Glomerular visceral epithelial cell (primary cell): Measurements from ENCODE around the gene DNAH3.
"Not testable (repeated sequence)": the region's sequence is repeated elsewhere in the genome, so short reads cannot be mapped to it uniquely, and the experiment has no call there.

ENCODE experiments used
- DNase-seq: peaks from one replicate; pipeline ENCODE4 v3.0.0-alpha.2; 2016; ENCODE audit errors: extremely low spot score

DNAH3 gene

DNA sequence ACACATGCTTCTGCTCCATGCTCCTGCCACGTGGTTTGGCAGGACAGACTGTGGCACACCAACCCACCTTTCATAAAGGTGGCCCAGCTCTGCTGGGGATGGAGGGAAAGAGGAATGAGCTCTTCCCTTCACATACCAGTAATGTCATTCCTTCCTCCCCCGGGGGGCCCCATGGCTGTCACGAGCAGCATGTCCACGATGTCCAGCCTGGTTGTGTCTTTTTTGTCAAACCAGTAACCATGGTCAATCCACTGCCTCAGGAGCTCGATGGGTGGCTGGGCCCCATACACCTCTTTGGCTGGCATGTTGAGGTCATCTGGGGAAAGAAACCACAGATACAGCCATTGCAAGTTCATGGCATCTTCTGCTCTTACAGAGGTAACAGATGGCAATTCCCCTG, 153.5 kb downstream of the DNAH3 start:
- no peak for DNase-seq

DNA sequence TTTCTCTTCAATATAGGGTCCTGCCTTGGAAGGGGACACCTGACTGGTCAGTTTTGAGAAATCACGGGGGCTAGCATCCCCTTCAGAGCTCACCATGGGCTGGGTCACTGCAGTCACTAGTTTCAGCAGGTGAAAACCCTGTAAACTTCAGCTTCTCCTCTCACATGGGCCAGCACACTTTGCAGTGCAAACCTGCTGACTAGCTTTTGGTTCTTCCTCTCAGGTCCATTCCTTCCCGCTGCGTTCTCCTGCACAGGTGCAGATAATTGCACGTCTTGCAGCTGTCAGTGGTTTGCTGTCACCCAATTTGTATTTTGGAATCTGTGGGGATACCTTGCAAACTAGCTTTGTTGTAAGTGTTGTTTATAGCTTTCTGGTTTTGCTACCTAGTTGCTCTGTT, 154.9 kb downstream of the DNAH3 start:
- no peak for DNase-seq

DNA sequence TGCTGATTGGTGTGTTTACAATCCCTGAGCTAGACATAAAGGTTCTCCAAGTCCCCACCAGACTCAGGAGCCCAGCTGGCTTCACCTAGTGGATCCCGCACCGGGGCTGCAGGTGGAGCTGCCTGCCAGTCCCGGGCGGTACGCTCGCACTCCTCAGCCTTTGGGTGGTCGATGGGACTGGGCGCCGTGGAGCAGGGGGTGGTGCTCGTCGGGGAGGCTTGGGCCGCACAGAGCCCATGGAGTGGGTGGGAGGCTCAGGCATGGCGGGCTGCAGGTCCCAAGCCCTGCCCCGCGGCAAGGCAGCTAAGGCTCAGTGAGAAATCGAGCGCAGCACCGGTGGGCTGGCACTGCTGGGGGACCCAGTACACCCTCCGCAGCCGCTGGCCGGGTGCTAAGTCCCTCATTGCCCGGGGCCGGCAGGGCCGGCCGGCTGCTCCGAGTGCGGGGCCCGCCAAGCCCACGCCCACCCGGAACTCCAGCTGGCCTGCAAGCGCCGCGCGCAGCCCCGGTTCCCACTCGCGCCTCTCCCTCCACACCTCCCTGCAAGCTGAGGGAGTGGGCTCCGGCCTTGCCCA, 161.1 kb downstream of the DNAH3 start:
- DNase-seq, result not testable (repeated sequence)

DNA sequence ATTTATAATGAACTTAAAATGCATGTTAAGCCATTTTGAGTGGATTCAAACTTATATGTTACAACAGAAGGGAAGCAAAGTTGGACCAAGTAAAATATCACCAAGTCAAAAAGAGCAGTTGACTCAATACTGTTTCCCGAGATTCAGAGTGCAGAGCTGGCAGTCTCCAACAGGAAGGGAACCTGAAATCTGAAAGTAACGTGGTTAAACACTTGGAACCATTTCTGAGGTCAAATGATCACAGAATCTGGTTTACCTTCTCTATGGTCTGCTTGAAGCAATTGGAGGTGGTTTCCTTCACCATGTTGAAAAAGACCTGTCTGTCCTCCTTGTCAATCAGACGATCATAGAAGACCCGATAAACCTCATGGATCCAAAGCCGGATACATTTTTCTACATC, 163.6 kb downstream of the DNAH3 start:
- no peak for DNase-seq

DNA sequence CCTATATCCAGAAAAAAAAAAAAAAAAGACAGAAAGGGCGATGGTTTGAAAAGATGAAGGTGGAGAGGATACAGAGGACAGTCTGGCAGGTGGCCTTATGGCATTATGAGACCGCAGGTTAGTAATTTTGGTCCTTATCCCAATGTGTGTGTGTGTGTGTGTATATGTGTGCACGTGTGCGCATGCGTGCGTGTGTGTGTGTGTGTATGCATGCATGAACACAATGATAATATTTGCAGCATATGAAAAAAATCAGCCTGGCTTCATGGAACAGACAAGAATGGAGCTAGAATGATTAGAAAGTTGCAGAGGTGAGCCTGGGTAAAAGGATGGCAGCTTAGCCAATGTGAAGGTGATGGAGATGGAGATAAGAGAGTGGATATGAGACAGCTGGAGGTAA, 166.6 kb downstream of the DNAH3 start:
- DNase-seq, result no peak

DNA sequence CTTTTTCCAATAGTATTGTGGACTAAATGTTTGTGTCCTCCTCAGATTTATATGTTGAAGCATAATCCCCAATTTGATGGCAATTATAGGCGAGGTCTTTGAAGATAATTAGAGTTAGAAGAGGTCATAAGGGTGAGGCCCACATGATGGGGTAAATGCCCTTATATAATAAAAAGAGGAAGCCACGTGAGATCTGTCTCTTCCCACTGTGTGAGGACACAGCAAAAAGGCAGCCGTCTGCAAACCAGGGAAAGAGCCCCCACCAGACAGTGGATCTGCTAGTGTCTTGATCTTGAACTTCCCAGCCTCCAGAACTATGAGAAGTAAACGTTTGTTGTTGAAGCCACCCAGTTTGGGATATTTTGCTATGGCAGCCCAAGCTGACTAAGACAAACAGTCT, 174.1 kb downstream of the DNAH3 start:
- DNase-seq, result no peak

DNA sequence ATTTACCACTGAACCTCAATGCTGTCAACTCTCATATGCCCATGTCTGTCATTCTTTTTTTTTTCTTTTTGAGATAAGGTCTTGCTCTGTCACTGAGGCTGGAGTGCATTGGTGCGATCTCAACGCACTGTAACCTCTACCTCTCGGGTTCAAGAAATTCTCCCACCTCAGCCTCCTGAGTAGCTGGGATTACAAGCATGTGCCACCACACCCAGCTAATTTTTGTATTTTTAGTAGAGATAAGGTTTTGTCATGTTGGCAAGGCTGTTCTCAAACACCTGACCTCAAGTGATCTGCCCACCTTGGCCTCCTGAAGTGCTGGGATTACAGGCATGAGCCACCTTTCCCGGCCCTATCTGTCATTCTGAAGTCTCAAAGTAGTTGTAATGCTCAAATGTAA, 177.4 kb downstream of the DNAH3 start:
- DNase-seq, result not testable (repeated sequence)

DNA sequence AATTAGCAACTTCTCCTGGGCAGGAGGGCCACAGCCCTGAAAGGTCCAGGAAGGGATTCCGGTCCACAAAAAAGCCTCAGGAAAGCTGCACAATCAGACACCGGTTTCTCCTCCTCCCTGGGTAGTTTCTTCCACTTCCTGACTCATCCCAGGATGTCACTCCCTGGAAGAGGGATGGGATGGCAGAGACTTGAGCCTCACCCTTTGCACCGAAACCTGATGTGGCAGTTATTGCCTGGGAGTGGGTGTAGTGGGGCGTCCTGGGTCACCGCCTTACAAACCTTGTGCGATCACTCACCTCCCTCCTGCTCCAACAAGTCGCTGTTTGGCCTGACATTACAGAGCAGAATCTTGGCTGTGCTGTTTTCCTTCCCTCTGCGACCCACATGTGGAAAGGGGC, 179.2 kb downstream of the DNAH3 start:
- DNase-seq, result no peak

DNA sequence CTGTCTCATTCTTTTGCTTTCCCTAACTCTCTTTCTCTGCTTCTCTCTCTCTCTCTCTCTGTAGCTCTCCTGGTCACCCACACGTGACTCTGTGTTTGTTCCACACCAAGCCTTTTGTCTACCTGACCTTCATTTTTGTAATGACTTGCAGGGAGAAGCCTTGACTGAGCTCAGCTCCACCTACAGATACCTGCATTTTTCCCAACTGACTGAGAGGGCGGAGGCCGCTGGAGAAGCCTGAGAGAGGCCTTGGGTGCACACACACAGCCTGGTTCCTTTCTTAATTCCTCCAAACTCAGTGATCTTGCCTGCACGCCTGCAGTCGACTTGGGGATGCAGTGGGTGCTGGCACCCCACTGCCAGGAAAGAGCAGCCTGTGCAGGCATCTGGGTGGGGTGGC, 181.3 kb downstream of the DNAH3 start:
- DNase-seq, result no peak

DNA sequence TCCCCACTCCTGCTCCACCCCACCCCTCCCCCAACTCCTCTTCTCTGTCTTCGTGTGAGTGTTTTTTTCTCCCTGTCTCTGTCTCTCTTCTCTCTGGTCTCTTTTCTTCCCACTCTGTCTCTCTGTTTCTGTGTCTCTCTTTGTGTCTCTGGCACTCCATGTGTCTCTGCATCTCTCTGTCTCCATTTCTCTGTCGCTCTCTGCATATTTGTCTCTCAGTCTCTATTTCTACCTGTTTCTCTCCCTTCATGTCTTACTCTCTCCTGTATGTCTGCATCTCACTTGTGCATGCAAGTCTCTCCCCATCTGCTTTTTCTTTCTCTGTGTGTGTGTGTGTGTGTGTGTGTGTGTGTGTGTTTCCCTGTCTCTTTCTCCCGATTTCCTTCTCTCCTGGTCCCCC, 181.9 kb downstream of the DNAH3 start:
- DNase-seq, result no peak

DNA sequence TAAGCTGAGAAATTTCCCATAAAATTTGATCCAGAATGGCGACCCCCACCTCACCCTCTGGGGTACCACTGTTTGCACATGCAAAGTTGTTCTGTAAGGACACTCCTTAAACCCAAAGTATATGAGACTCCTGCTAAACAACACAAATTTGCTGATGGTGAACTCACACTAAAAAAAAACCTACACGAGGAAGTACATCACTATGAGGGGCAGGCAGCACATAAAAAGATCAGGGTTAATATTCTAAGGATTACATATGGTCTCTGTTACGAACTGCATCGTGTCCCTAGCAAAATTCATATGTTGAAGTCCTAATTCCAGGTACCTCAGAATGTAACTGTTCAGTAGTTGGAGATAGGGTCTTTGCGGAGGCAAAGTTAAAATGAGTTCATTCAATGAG, 189.7 kb downstream of the DNAH3 start:
- no peak for DNase-seq

DNA sequence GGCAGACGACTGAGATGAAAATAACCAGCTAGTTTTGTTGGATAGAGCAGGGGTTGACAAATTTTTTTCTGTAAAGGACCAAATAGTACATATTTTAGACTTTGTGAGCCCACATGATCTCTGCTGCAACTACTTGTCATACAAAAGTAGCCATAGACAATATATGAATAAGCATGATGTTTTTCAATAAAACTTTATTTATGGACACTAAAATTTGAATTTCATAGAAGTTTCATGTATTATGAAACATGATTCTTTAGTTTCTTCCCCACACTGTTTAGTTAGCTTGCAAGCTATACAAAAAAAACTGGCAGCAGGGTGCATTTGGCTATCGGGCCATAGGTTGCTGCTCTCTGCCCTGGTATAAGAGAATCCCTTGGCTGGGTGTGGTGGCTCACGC, 193.5 kb downstream of the DNAH3 start:
- DNase-seq, result no peak

DNA sequence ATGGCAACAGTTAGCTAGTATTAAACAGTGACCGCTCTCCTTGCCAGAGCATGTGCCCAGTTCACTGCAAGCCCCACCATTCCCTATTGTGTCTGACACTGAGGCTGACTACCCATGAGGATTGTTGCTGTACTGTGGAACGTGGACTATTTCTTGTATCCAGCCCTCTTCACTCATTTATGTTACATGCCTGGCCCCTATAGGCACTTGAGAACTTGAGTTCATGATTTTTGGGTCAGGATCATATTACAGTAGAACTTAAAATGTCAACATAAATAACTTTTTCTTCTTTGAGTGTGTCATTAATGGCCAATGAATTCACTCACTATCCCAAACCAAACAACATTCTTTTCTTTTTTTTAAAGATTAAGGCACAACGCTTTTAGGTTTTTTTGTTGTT, 194.3 kb downstream of the DNAH3 start:
- DNase-seq, result no peak

DNA sequence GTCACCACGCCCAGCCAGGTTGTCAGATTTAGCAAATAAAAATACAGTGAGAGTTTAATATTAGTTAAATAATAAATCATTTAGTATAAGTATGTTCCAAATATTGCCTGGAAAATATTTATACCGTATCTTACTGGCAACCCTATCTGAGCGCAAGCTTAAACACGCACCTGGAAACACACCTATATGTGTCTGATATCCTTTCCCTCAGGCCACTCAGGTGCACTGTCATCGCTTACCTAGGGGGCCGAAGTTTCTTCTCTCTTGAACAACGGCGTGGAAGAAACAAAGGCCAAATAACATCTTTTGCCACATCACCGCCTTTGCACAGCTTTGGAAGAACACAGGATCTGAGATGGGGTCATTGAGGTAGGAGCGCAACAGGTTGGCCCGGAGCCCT, 196.1 kb downstream of the DNAH3 start:
- DNase-seq, result no peak

DNA sequence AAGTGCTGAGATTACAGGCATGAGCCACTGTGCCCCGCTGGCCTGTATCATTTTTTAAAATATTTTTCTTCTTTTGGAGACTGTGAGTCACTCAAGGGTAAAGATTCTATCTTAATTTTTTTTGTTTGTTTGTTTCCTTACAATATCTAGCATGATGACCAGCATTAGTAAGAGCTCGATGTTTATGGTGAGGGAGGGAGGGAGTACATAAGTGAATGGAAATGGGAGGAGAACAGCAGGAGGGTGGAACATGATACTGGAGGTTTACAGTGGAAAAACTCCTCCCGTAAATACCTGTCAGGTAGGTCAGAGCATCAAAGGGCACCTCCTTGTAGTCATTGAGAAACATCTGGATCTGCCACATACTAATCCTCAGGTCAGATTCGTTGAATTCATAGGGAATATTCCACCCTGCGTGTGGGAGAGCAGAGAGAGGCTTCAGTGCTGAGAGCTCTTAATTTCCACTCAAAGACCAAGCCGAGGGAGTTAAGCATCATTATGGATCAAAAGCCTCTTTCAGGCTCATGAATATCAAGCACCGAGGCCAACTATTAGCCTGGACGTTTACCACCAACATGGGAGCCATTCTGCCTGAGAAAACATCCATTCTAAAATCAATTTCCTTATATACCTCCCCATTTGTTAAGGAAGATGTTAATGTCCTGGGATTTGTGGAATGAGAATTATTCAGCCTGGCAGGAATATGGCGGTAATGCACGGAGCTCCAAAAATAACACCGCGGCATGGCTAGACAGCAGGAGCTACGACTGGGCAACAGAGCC, 198.3 kb downstream of the DNAH3 start:
- DNase-seq, result no peak

DNA sequence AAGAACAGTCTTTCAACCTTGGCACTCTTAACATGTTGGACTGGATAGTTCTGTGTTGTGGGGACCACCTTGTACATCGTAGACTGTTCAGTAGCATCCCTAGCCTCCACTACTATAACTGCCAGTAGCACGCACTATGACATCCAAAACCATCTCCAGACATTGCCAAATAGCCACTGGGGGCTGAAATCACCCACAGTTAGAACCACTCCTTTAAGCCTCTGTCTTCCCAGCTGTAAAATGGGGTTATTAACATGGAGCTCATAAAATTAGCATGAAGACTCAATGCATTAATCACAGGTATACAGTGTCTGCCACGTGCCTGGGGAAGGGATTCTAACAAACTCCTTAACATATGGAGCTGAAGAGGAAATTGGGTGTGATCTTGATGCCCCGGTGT, 200.4 kb downstream of the DNAH3 start:
- DNase-seq, result no peak

DNA sequence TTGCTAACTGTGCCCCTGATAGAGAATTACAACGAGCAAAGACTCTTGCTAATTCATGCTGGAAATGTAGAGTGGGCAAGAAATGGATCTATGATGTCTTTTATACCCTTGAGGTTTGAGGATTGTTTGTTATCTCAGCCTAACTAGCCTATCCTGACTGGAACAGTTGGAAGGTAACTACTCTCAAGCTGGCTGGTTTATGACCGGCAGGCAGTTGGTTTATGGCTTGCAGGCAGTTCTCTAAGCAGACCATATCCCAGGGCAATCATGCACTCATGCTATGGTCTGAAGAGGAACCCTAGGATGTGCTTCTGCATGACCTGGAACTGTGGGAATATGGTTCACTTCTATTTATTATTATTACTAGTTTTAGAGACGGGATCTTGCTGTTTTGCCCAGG, 201.0 kb downstream of the DNAH3 start:
- DNase-seq, result no peak

DNA sequence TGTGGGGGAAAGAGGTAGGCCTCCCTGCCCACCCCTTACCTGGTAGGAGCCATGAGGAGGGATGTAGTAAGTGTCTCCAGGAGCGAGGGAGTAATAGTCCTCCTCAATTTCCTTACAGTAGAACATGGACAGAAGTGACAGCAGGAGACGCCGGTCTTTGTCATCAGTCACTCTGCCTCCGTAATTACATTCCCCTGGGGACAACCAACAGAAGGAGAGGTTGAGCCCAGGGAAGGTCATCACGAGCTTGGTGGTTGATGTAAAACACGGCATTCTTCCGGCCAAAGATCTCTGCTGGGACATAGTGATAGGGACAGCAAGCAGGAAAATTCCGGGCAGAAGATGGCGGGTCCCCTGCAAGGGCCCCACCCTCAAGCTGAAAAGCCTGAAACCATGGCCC, 202.2 kb downstream of the DNAH3 start:
- no peak for DNase-seq

DNA sequence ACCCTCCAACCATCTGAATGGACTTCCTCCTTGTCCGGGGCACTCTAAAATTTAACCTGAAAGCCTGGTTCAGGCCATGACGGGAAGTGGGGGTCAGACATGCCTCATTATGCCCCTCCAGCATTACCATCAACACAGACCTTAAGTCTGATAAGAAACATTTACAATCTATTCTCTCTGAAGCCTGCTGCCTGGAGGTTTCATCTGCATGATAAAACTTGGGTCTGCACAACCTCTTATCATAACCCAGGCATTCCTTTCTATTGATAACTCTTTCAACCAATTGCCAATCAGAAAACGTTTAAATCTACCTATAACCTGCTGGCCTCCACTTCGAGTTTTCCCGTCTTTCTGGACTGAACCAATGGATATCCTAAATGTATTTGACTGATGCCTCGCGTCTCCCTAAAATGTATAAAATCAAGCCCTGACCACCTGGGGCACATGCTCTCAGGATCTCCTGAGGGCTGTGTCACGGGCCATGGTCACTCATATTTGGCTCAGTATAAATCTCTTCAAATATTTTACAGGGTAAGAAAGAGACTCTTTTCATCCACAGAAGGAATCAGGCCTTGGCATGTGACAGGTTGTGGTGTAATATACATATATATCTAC, 204.5 kb downstream of the DNAH3 start:
- no peak for DNase-seq

DNA sequence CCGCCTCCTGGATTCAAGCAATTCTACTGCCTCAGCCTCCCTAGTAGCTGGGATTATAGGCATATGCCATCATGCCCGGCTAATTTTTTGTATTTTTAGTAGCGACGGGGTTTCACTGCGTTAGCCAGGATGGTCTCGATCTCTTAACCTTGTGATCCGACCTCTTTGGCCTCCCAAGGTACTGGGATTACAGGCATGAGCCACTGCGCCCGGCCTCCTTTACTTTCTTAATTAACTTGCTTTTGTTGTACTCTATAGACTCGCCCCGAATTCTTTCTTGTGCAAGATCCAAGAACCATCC, 205.1 kb downstream of the DNAH3 start:
- DNase-seq, result not testable (repeated sequence)

DNA sequence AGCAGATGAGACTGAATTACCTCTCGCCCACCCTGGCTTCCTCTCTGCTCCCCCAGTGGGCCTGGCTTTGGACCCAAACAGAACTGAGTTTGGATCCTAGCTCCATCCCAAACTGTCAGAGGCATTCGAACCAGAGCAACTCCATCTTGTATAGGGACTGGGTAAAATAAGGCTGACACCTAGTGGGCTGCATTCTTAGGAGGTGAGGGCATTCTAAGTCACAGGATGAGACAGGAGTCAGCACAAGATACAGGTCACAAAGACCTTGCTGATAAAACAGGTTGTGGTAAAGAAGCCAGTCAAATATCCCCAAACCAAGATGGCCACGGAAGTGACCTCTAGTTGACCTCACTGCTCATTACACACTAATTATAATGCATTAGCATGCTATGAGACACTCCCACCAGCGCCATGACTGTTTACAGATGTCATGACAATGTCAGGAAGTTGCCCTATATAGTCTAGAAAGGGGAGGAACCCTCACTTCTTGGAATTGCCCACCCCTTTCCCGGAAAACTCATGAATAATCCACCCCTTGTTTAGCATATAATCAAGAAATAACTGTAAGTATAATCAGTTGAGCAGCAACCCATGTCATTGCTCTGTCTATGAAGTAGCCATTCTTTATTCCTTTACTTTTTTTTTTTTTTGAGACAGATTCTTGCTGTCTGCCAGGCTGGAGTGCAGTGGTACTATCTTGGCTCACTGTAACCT, 205.6 kb downstream of the DNAH3 start:
- peak; percentile 8 for DNase-seq

DNA sequence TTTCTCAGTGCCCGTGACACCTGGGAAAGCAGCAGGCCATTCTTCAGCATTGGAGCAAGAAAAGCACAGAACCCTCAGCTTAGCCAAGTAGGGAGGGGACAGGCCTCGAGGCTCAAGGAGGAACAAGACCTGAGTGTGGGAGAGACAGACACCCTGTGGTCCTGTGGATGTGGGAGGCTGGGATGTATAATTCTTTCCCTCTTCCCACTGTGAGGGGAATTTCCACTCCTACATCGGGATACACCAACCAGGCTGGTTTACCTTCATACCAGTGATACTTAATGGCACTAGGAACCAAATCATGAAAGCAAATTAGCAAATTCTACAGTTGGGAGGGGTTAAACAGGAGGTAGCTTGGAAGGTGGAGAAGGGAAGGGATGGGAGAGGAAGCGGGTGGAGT, 208.4 kb downstream of the DNAH3 start:
- DNase-seq, result no peak

DNA sequence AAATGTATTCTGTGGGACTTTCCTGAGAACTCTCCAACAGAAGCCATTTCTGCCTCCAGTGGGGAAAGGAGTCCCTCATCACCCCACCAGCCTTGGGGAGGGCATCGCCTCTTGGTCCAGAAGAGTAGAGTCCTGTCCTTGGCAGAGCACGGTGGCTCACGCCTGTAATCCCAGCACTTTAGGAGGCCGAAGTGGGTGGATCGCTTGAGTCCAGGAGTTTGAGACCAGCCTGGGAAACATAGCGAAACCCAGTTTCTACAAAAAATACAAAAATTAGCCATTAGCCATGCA, 209.1 kb downstream of the DNAH3 start:
- DNase-seq, result no peak
